Panc1 (cell line): Measurements from ENCODE around the gene DGKK. TPM values are rescaled to one million over a fixed set of nuclear protein-coding genes. Genes with fewer than 3 reads are reported as not detected.

Experiments used
- ATAC-seq: fragments of 200-7000 bp; cut with Tn5 transposase; 2 replicates; pipeline ENCODE4 v1.9.1; 2020; ENCODE audit warnings: mild to moderate bottlenecking, moderate library complexity
- BruUV-seq: library from RNA; stranded (reverse); fragments of 400-500 nt; replicated peaks from 2 replicates; lab custom pipeline; 2021; lab: Mats Ljungman, UMichigan
- CTCF ChIA-PET: fragments of 300-600 bp; sonication (Branson Sonifier 250); formaldehyde crosslinking; loops from one replicate; lab custom pipeline; 2022; ENCODE audit warnings: antibody characterized with exemption; lab: Charles Lee
- POLR2A ChIA-PET: fragments of 300-600 bp; sonication (Branson Sonifier 250); formaldehyde crosslinking; loops from one replicate; lab custom pipeline; 2022; ENCODE audit warnings: antibody characterized with exemption; lab: Charles Lee
- DNase-seq: peaks from one replicate; pipeline ENCODE4 v3.0.0-alpha.2; 2010; ENCODE audit warnings: low read depth, low spot score
- H3K27ac ChIP-seq: 2 replicates; pipeline ENCODE4 v1.5.1; 2011; ENCODE audit warnings: mild to moderate bottlenecking, low read length, inconsistent platforms
- H3K27me3 ChIP-seq: fragments of 200-500 bp; sonication (Bioruptor generic); 2 replicates; pipeline ENCODE4 v1.6.0; 2014; ENCODE audit warnings: low read length, inconsistent platforms; ENCODE audit not compliant: control insufficient read depth, insufficient read depth
- H3K36me3 ChIP-seq: fragments of 200-500 bp; sonication (Bioruptor generic); 2 replicates; pipeline ENCODE4 v1.5.1; 2014; ENCODE audit warnings: inconsistent platforms, mild to moderate bottlenecking, low read length, moderate library complexity; ENCODE audit not compliant: control insufficient read depth, insufficient read depth
- H3K4me1 ChIP-seq: 2 replicates; pipeline ENCODE4 v1.5.1; 2011; ENCODE audit warnings: inconsistent platforms, mild to moderate bottlenecking, low read length, moderate library complexity; ENCODE audit not compliant: control insufficient read depth, insufficient read depth
- H3K4me3 ChIP-seq, 2 experiments: 2 replicates each; pipeline ENCODE4 v1.5.1; 2011 to 2012; ENCODE audit warnings: low read depth in 2 of 2, low read length in 2 of 2, mild to moderate bottlenecking in 2 of 2, inconsistent platforms in 1 of 2, moderate library complexity in 1 of 2
- H3K9me3 ChIP-seq: fragments of 200-500 bp; sonication (Bioruptor generic); 2 replicates; pipeline ENCODE4 v1.5.1; 2014; ENCODE audit warnings: low read depth, mild to moderate bottlenecking, inconsistent platforms, low read length, moderate library complexity; ENCODE audit not compliant: control insufficient read depth, insufficient read depth
- CTCF ChIP-seq: fragments of 450-650 bp; IDR thresholded peaks from 2 replicates; pipeline ENCODE4 v1.5.1; 2017; ENCODE audit warnings: mild to moderate bottlenecking
- POLR2AphosphoS5 ChIP-seq: IDR thresholded peaks from 2 replicates; pipeline ENCODE4 v1.6.1; 2012; ENCODE audit warnings: mild to moderate bottlenecking, low read depth, low read length, moderate library complexity
- REST ChIP-seq, 2 experiments: IDR thresholded peaks; 2 replicates each; pipeline ENCODE4 v1.6.1; 2011 to 2012; ENCODE audit warnings: low read depth in 2 of 2, control low read depth in 1 of 2, low read length in 1 of 2, mild to moderate bottlenecking in 1 of 2, moderate library complexity in 1 of 2; ENCODE audit not compliant: insufficient read depth in 1 of 2
- SIN3A ChIP-seq: IDR thresholded peaks from 2 replicates; pipeline ENCODE4 v1.6.1; 2012; ENCODE audit warnings: low read depth, mild to moderate bottlenecking, low read length, moderate library complexity, borderline replicate concordance; ENCODE audit not compliant: insufficient read depth
- TCF7L2 ChIP-seq: IDR thresholded peaks from 2 replicates; pipeline ENCODE4 v1.6.1; 2011; ENCODE audit warnings: mild to moderate bottlenecking, low read depth, low read length, inconsistent platforms
- in situ Hi-C: cut with HindIII; loops from 2 replicates; pipeline ENCODE4 v1.10.0; 2016; ENCODE audit warnings: low sequenced_read_pairs, low pct_unique_long_range_greater_than_20kb
- intact Hi-C: fragments of 100-400 bp; cut with micrococcal nuclease; formaldehyde crosslinking; loops from one replicate; pipeline ENCODE4 v1.10.0; 2022; ENCODE audit not compliant: unreplicated experiment
- total RNA-seq: library from RNA; stranded (reverse); gene quantifications from one replicate; pipeline ENCODE4 v1.2.1, GENCODE V29; 2021; ENCODE audit not compliant: unreplicated experiment

Gene DGKK
- total RNA-seq, 1 experiment from 2014 or later: not detected

GRCh38 chrX:50432829-50433289 is 37.8 kb downstream of the DGKK start:
- DNase-seq: no peak
- no peak for ATAC-seq
- POLR2A ChIA-PET: no interaction called here
- BruUV-seq: no TSS peak
- no peak for TF ChIP-seq TCF7L2
- no peak for TF ChIP-seq POLR2AphosphoS5
- TF ChIP-seq CTCF: no peak
- no peak overlapping the region for H3K27ac ChIP-seq
- no peak overlapping the region for H3K4me3 ChIP-seq
- CTCF ChIA-PET: no interaction called here
- no peaks in the 10 kb centered on the region for H3K4me1 ChIP-seq
- in situ Hi-C loops (no loop called here), intact Hi-C loops (no loop called here)
- no peaks in the 10 kb centered on the region for H3K9me3 ChIP-seq
- no peaks in the 10 kb centered on the region for H3K36me3 ChIP-seq
- H3K27me3 ChIP-seq: peaks cover 2% of the 10 kb centered on the region; the same call in 1 of the 2 replicates

GRCh38 chrX:50431623-50432022 is 39.0 kb downstream of the DGKK start:
- no peak for DNase-seq
- intact Hi-C loops: no loop called here
- ChIA-PET CTCF (no interaction called here), POLR2A (no interaction called here)
- TF ChIP-seq POLR2AphosphoS5 (no peak), TCF7L2 (no peak), CTCF (no peak), SIN3A (no peak), REST (IDR thresholded peaks at IDR 0.05; ENCODE audit: insufficient read depth in 1 of 2, low read depth in 2 of 2, low read length in 1 of 2) (no peak)
- no TSS peak for BruUV-seq
- no peaks in the 10 kb centered on the region for H3K36me3 ChIP-seq
- ATAC-seq: no peak
- in situ Hi-C loops: no loop called here
- H3K27ac ChIP-seq: no peak overlapping the region
- H3K4me1 ChIP-seq: no peaks in the 10 kb centered on the region
- H3K4me3 ChIP-seq: no peak overlapping the region
- H3K9me3 ChIP-seq: no peaks in the 10 kb centered on the region
- peaks cover 2% of the 10 kb centered on the region; the same call in 1 of the 2 replicates for H3K27me3 ChIP-seq
